ENCODE results near the gene SYNM.
"Not testable (repeated sequence)": the region's sequence is repeated elsewhere in the genome, so short reads cannot be mapped to it uniquely, and the experiment has no call there.

Gene SYNM

GRCh38 chr15:99104788-99105513 is at the start of gene SYNM:
SYNM (plus strand) TSS chr15:99105080; CDS start chr15:99105200, 120 bp downstream.
- peak; percentile 69 to 83 for DNase-seq

GRCh38 chr15:99055555-99056134 is 49.2 kb upstream of the SYNM start:
- no peak for DNase-seq

GRCh38 chr15:99057020-99057419 is 47.9 kb upstream of the SYNM start:
- no peak for DNase-seq

GRCh38 chr15:99057697-99058420 is 47.0 kb upstream of the SYNM start:
- no peak for DNase-seq

GRCh38 chr15:99058421-99058870 is 46.4 kb upstream of the SYNM start:
- DNase-seq, result no peak

- DNase-seq, result peak in 1 of 2 experiments; percentile 45
These were observed 45.6 kb upstream of the SYNM start for GRCh38 chr15:99059010-99059981.

GRCh38 chr15:99060186-99060585 is 44.7 kb upstream of the SYNM start:
- DNase-seq, result not testable (repeated sequence)

- no peak for DNase-seq
These were observed 42.7 kb upstream of the SYNM start for GRCh38 chr15:99062226-99062625.

- DNase-seq, result no peak
These were observed 36.7 kb upstream of the SYNM start for GRCh38 chr15:99068186-99068585.

GRCh38 chr15:99070208-99070607 is 34.7 kb upstream of the SYNM start:
- no peak for DNase-seq

- no peak for DNase-seq
These were observed 33.7 kb upstream of the SYNM start for GRCh38 chr15:99071091-99071680.

GRCh38 chr15:99073008-99073717 is 31.7 kb upstream of the SYNM start:
- no peak for DNase-seq

- DNase-seq, result no peak
These were observed 30.4 kb upstream of the SYNM start for GRCh38 chr15:99074446-99074845.

- DNase-seq, result not testable (repeated sequence)
These were observed 29.7 kb upstream of the SYNM start for GRCh38 chr15:99075059-99075652.

GRCh38 chr15:99076109-99076508 is 28.8 kb upstream of the SYNM start:
- DNase-seq, result no peak

GRCh38 chr15:99076555-99077308 is 28.1 kb upstream of the SYNM start:
- peak; percentile 70 to 75 for DNase-seq

- DNase-seq, result no peak
These were observed 22.1 kb upstream of the SYNM start for GRCh38 chr15:99082798-99083197.

GRCh38 chr15:99084965-99085364 is 19.9 kb upstream of the SYNM start:
- DNase-seq, result no peak

GRCh38 chr15:99085413-99086326 is 19.2 kb upstream of the SYNM start:
- no peak for DNase-seq
